Forelimb muscle (tissue), 1 donor: ENCODE measurements around the gene CHP2. TPM values are rescaled to one million over a fixed set of nuclear protein-coding genes. Genes with fewer than 3 reads are reported as not detected.
"Not testable (repeated sequence)": the region's sequence is repeated elsewhere in the genome, so short reads cannot be mapped to it uniquely, and the experiment has no call there.

Source experiments
- DNase-seq: peaks from one replicate; pipeline ENCODE4 v3.0.0-alpha.2; 2013; ENCODE audit warnings: low read depth
- polyA plus RNA-seq: library from polyadenylated mRNA; unstranded; fragments of 120-200 nt; gene quantifications from one replicate; pipeline ENCODE4 v1.2.1, GENCODE V29; 2013; ENCODE audit not compliant: insufficient read length

CHP2 gene
- polyA plus RNA-seq, result not detected

GRCh38 chr16:23754594-23755483 is at the start of gene CHP2:
CHP2 (plus strand) TSS chr16:23755026; CDS start chr16:23755050, 24 bp downstream.
- no peak for DNase-seq

- no peak for DNase-seq
Measured at GRCh38 chr16:23705517-23705902, 49.3 kb upstream of the CHP2 start.

- no peak for DNase-seq
Measured at GRCh38 chr16:23706439-23706838, 48.4 kb upstream of the CHP2 start.

GRCh38 chr16:23709536-23709935 is 45.3 kb upstream of the CHP2 start:
- DNase-seq, result no peak

- DNase-seq, result no peak
Measured at GRCh38 chr16:23710008-23710407, 44.8 kb upstream of the CHP2 start.

GRCh38 chr16:23710504-23710903 is 44.3 kb upstream of the CHP2 start:
- no peak for DNase-seq

GRCh38 chr16:23711785-23712184 is 43.0 kb upstream of the CHP2 start:
- no peak for DNase-seq

- DNase-seq, result no peak
Measured at GRCh38 chr16:23712976-23713375, 41.9 kb upstream of the CHP2 start, which contains the start of gene ERN2. ERN2 (minus strand) TSS chr16:23713222; CDS start chr16:23713187, 35 bp downstream.

- DNase-seq, result no peak
Measured at GRCh38 chr16:23716484-23716883, 38.3 kb upstream of the CHP2 start.

GRCh38 chr16:23722613-23723240 is 32.1 kb upstream of the CHP2 start:
- not testable (repeated sequence) for DNase-seq

GRCh38 chr16:23724096-23724784 is 30.6 kb upstream of the CHP2 start:
- DNase-seq, result no peak

- no peak for DNase-seq
Measured at GRCh38 chr16:23724785-23725131, 30.1 kb upstream of the CHP2 start.

GRCh38 chr16:23726710-23727109 is 28.1 kb upstream of the CHP2 start:
- DNase-seq, result no peak

- DNase-seq, result no peak
Measured at GRCh38 chr16:23728112-23728477, 26.7 kb upstream of the CHP2 start.

- no peak for DNase-seq
Measured at GRCh38 chr16:23729503-23730424, 25.1 kb upstream of the CHP2 start.

GRCh38 chr16:23734176-23734893 is 20.5 kb upstream of the CHP2 start:
- DNase-seq, result no peak

GRCh38 chr16:23737423-23738028 is 17.3 kb upstream of the CHP2 start:
- not testable (repeated sequence) for DNase-seq

GRCh38 chr16:23739516-23739915 is 15.3 kb upstream of the CHP2 start:
- no peak for DNase-seq

- DNase-seq, result no peak
Measured at GRCh38 chr16:23741675-23742303, 13.0 kb upstream of the CHP2 start.

- no peak for DNase-seq
Measured at GRCh38 chr16:23742766-23743165, 12.1 kb upstream of the CHP2 start.
